ENCODE measurements around the gene ZNF667. TPM values are rescaled to one million over a fixed set of nuclear protein-coding genes. Genes with fewer than 3 reads are reported as not detected.

The ZNF667 gene
- total RNA-seq, 1 donor: 5.8 TPM

GRCh38 chr19:56403764-56404704 is 73.1 kb downstream of the ZNF667 start, which contains the start of gene ZNF583:
ZNF583 (plus strand) TSS chr19:56404332; CDS start chr19:56407115, 2,783 bp downstream.
- Histone ChIP-seq H3K27ac (ENCODE audit: low read depth, low read length) (peak within 1 kb of the TSS; percentile 87), H3K4me2 (ENCODE audit: insufficient read depth, low read length) (peak within 1 kb of the TSS; percentile 98), H3K79me2 (ENCODE audit: insufficient read depth, low read length) (peaks cover 16% of the 10 kb centered on the region), H4K20me1 (ENCODE audit: insufficient read depth, low read length) (no peaks in the 10 kb centered on the region), H3K27me3 (ENCODE audit: insufficient read depth, low read length) (no peaks in the 10 kb centered on the region), H3K36me3 (ENCODE audit: insufficient read depth, low read length) (peaks cover 22% of the 10 kb centered on the region), H2AFZ (ENCODE audit: low read length) (peak within 1 kb of the TSS; percentile 100), H3K4me3 (ENCODE audit: insufficient read depth, low read length) (peak within 1 kb of the TSS; percentile 91), H3K4me1 (ENCODE audit: insufficient read depth, low read length) (peaks cover 10% of the 10 kb centered on the region), H3K9me3 (ENCODE audit: low read depth, low read length) (peaks cover 5% of the 10 kb centered on the region)
- no peak for TF ChIP-seq CTCF (IDR thresholded peaks at IDR 0.05; ENCODE audit: extremely low read depth, low read depth, low read length)
- DNase-seq (ENCODE audit: insufficient read length, low spot score, missing footprints): peak; percentile 98

- H3K4me1 ChIP-seq (ENCODE audit: insufficient read depth, low read length): peaks cover 10% of the 10 kb centered on the region
- peaks cover 16% of the 10 kb centered on the region for H3K79me2 ChIP-seq (ENCODE audit: insufficient read depth, low read length)
- H3K4me2 ChIP-seq (ENCODE audit: insufficient read depth, low read length): peak overlapping the region; percentile 98
- H2AFZ ChIP-seq (ENCODE audit: low read length): peak overlapping the region; percentile 100
- DNase-seq (ENCODE audit: insufficient read length, low spot score, missing footprints): no peak
- H3K27ac ChIP-seq (ENCODE audit: low read depth, low read length): peak overlapping the region; percentile 87
- H3K9me3 ChIP-seq (ENCODE audit: low read depth, low read length): no peaks in the 10 kb centered on the region
- peak overlapping the region; percentile 91 for H3K4me3 ChIP-seq (ENCODE audit: insufficient read depth, low read length)
- TF ChIP-seq CTCF (IDR thresholded peaks at IDR 0.05; ENCODE audit: extremely low read depth, low read depth, low read length): no peak
- no peaks in the 10 kb centered on the region for H3K27me3 ChIP-seq (ENCODE audit: insufficient read depth, low read length)
- H4K20me1 ChIP-seq (ENCODE audit: insufficient read depth, low read length): no peaks in the 10 kb centered on the region
- H3K36me3 ChIP-seq (ENCODE audit: insufficient read depth, low read length): peaks cover 14% of the 10 kb centered on the region
These were observed 73.9 kb downstream of the ZNF667 start for GRCh38 chr19:56403261-56403660.

GRCh38 chr19:56400485-56400884 is 76.7 kb downstream of the ZNF667 start:
- no peaks in the 10 kb centered on the region for H3K36me3 ChIP-seq (ENCODE audit: insufficient read depth, low read length)
- no peak overlapping the region for H3K4me3 ChIP-seq (ENCODE audit: insufficient read depth, low read length)
- no peak for DNase-seq (ENCODE audit: insufficient read length, low spot score, missing footprints)
- no peak for TF ChIP-seq CTCF (IDR thresholded peaks at IDR 0.05; ENCODE audit: extremely low read depth, low read depth, low read length)
- H3K4me1 ChIP-seq (ENCODE audit: insufficient read depth, low read length): peaks cover 10% of the 10 kb centered on the region
- H3K27me3 ChIP-seq (ENCODE audit: insufficient read depth, low read length): no peaks in the 10 kb centered on the region
- no peak overlapping the region for H3K4me2 ChIP-seq (ENCODE audit: insufficient read depth, low read length)
- no peak overlapping the region for H2AFZ ChIP-seq (ENCODE audit: low read length)
- H3K79me2 ChIP-seq (ENCODE audit: insufficient read depth, low read length): peaks cover 13% of the 10 kb centered on the region
- H3K9me3 ChIP-seq (ENCODE audit: low read depth, low read length): no peaks in the 10 kb centered on the region
- H3K27ac ChIP-seq (ENCODE audit: low read depth, low read length): no peak overlapping the region
- H4K20me1 ChIP-seq (ENCODE audit: insufficient read depth, low read length): no peaks in the 10 kb centered on the region

- Histone ChIP-seq H3K79me2 (ENCODE audit: insufficient read depth, low read length) (no peaks in the 10 kb centered on the region), H2AFZ (ENCODE audit: low read length) (no peak overlapping the region), H3K9me3 (ENCODE audit: low read depth, low read length) (no peaks in the 10 kb centered on the region), H3K27me3 (ENCODE audit: insufficient read depth, low read length) (no peaks in the 10 kb centered on the region), H3K27ac (ENCODE audit: low read depth, low read length) (no peak overlapping the region), H3K36me3 (ENCODE audit: insufficient read depth, low read length) (no peaks in the 10 kb centered on the region), H4K20me1 (ENCODE audit: insufficient read depth, low read length) (no peaks in the 10 kb centered on the region), H3K4me3 (ENCODE audit: insufficient read depth, low read length) (no peak overlapping the region), H3K4me2 (ENCODE audit: insufficient read depth, low read length) (no peak overlapping the region), H3K4me1 (ENCODE audit: insufficient read depth, low read length) (peaks cover 2% of the 10 kb centered on the region)
- no peak for DNase-seq (ENCODE audit: insufficient read length, low spot score, missing footprints)
- TF ChIP-seq CTCF (IDR thresholded peaks at IDR 0.05; ENCODE audit: extremely low read depth, low read depth, low read length): no peak
These were observed 78.3 kb downstream of the ZNF667 start for GRCh38 chr19:56398809-56399208.
